Thyroid gland (tissue), 4 donors: Measurements from ENCODE around the gene PLEKHM3.

Source experiments
- POLR2A ChIP-seq, 2 donors: fragments of 450-650 bp; IDR thresholded peaks; one replicate each; pipeline ENCODE4 v1.6.1; 2017; ENCODE audit warnings: antibody characterized with exemption in 2 of 2, mild to moderate bottlenecking in 2 of 2, moderate library complexity in 1 of 2
- TF ChIP-seq, protein P1 (sequence below), 6 experiments: fragments of 200-600 bp in 3 of 6; fragments of 450-650 bp in 3 of 6; sonication (generic) in 3 of 6; IDR thresholded peaks; one replicate each; pipeline ENCODE4 v1.5.1; 2016 to 2019; ENCODE audit warnings: antibody characterized with exemption in 6 of 6, mild to moderate bottlenecking in 2 of 6, inconsistent platforms in 1 of 6, moderate library complexity in 1 of 6

DNA sequence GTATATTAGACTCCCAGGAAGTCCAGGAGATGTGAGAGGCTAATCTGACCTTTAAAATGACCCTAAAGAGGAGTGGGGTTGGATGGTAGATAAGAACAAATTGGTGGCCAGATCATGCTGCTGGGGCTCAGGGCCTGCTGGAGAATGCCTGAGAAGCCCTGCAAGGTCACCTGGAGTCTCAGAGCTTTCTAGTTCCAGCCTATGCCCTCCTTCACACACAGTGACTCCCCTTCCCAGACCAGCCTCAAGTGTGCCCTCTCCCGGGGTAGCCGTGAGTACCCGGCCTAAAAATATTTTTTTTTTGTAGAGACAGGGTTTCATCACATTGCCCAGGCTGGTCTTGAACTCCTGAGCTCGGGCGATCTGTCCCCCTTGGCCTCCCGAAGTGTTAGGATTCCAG is 211.4 kb downstream of the PLEKHM3 start:
- TF ChIP-seq, protein P1, sequence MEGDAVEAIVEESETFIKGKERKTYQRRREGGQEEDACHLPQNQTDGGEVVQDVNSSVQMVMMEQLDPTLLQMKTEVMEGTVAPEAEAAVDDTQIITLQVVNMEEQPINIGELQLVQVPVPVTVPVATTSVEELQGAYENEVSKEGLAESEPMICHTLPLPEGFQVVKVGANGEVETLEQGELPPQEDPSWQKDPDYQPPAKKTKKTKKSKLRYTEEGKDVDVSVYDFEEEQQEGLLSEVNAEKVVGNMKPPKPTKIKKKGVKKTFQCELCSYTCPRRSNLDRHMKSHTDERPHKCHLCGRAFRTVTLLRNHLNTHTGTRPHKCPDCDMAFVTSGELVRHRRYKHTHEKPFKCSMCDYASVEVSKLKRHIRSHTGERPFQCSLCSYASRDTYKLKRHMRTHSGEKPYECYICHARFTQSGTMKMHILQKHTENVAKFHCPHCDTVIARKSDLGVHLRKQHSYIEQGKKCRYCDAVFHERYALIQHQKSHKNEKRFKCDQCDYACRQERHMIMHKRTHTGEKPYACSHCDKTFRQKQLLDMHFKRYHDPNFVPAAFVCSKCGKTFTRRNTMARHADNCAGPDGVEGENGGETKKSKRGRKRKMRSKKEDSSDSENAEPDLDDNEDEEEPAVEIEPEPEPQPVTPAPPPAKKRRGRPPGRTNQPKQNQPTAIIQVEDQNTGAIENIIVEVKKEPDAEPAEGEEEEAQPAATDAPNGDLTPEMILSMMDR (IDR thresholded peaks at IDR 0.05), result no peak
- no peak for TF ChIP-seq POLR2A (IDR thresholded peaks at IDR 0.05)
